ENCODE data around the gene LPCAT4. TPM values are rescaled to one million over a fixed set of nuclear protein-coding genes. Genes with fewer than 3 reads are reported as not detected.

Gene LPCAT4
- total and polyA plus RNA-seq, 9 of the 15 experiments (the other 6 are each of a cell fraction or from before 2014, with no cell fraction given) = 7.3 to 34.3 (median 14.4) TPM

DNA sequence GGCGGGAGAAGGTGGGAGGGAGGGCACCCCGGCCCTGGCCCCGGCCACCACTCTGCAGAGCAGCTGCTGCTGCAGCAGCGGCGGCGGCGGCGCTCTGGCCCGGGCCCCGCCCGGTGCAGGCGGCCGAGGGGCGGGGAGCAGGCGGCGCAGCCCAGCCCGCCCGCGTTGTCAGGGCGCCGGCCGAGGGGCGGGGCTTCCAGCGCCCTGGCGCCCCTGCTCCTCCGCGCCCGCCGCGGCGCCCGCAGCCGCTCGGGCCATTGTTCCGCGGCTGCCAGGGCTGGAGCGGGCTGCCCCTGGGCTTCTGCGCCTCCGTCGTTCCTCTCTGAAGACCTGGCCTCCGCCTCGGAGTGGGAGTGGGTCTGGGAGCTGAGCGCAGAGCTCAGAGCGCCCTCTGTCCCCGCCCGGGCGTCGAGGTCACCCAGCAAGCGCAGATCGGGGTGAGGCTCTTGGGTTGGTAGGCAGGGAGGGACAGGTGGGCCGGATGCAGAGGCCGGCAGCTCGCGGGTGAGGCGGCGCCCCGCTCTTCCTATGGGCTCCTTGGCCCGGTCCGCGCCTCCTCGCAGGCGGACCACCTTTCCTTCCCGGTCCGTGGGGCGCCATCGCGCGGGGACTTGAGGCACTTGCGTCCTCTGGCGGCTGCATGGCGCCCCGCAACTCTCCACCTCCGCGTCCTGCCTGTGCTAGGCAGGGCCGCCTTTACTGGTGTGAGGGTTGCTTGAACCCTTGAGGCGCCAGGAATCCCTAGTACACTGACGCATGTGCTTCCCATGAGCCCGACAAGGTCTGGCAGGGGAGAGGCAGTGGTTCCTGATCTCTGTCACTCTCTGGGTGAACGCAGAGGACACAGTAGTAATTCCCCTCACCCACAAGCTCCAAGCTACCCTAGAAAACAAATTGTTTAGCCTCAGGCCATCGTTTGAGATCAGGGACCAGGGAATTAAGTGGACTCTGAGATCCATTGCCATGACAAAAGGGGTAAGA is at the start of gene LPCAT4 (continued):
- TF ChIP-seq, protein P1, sequence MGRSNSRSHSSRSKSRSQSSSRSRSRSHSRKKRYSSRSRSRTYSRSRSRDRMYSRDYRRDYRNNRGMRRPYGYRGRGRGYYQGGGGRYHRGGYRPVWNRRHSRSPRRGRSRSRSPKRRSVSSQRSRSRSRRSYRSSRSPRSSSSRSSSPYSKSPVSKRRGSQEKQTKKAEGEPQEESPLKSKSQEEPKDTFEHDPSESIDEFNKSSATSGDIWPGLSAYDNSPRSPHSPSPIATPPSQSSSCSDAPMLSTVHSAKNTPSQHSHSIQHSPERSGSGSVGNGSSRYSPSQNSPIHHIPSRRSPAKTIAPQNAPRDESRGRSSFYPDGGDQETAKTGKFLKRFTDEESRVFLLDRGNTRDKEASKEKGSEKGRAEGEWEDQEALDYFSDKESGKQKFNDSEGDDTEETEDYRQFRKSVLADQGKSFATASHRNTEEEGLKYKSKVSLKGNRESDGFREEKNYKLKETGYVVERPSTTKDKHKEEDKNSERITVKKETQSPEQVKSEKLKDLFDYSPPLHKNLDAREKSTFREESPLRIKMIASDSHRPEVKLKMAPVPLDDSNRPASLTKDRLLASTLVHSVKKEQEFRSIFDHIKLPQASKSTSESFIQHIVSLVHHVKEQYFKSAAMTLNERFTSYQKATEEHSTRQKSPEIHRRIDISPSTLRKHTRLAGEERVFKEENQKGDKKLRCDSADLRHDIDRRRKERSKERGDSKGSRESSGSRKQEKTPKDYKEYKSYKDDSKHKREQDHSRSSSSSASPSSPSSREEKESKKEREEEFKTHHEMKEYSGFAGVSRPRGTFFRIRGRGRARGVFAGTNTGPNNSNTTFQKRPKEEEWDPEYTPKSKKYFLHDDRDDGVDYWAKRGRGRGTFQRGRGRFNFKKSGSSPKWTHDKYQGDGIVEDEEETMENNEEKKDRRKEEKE (IDR thresholded peaks at IDR 0.05; ENCODE audit: borderline replicate concordance in 1 of 2, control insufficient read depth in 1 of 2, low read depth in 2 of 2, low read length in 1 of 2) = no peak
- TF ChIP-seq GABPB2 (CRISPR knock-in tag; conservative IDR thresholded peaks at IDR 0.05) = no peak
- peak; percentile 52; the same call in 1 of the 2 replicates for TF ChIP-seq ZBED1 (IDR thresholded peaks at IDR 0.05)
- TF ChIP-seq, protein P2, sequence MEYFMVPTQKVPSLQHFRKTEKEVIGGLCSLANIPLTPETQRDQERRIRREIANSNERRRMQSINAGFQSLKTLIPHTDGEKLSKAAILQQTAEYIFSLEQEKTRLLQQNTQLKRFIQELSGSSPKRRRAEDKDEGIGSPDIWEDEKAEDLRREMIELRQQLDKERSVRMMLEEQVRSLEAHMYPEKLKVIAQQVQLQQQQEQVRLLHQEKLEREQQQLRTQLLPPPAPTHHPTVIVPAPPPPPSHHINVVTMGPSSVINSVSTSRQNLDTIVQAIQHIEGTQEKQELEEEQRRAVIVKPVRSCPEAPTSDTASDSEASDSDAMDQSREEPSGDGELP (CRISPR knock-in tag; IDR thresholded peaks at IDR 0.05; ENCODE audit: borderline replicate concordance) = peak; percentile 67
- TF ChIP-seq TBP (optimal IDR thresholded peaks at IDR 0.05; ENCODE audit: low read depth, low read length) = peak; percentile 36
- peak; percentile 52; the same call in 1 of the 2 replicates for TF ChIP-seq ZNF766 (CRISPR knock-in tag; conservative IDR thresholded peaks at IDR 0.05)
- TF ChIP-seq, protein P3, sequence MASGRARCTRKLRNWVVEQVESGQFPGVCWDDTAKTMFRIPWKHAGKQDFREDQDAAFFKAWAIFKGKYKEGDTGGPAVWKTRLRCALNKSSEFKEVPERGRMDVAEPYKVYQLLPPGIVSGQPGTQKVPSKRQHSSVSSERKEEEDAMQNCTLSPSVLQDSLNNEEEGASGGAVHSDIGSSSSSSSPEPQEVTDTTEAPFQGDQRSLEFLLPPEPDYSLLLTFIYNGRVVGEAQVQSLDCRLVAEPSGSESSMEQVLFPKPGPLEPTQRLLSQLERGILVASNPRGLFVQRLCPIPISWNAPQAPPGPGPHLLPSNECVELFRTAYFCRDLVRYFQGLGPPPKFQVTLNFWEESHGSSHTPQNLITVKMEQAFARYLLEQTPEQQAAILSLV (tag; IDR thresholded peaks at IDR 0.05) = no peak
- TF ChIP-seq RAD51 (IDR thresholded peaks at IDR 0.05; ENCODE audit: borderline replicate concordance, low read depth) = no peak
- no peak for TF ChIP-seq EP300 (IDR thresholded peaks at IDR 0.05; ENCODE audit: low read length)
- TF ChIP-seq, protein P4, sequence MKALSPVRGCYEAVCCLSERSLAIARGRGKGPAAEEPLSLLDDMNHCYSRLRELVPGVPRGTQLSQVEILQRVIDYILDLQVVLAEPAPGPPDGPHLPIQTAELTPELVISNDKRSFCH (CRISPR knock-in tag; IDR thresholded peaks at IDR 0.05) = no peak
- TF ChIP-seq, protein P4 (tag; IDR thresholded peaks at IDR 0.05) = 0 out of 2 replicates have a peak, but pooled peaks have one; percentile 61
- TF ChIP-seq SREBF2 (CRISPR knock-in tag; IDR thresholded peaks at IDR 0.05) = no peak
- 0 out of 2 replicates have a peak, but pooled peaks have one; percentile 17 for TF ChIP-seq GTF2F1 (IDR thresholded peaks at IDR 0.05; ENCODE audit: low read depth, low read length)
- no peak for TF ChIP-seq ZNF347 (CRISPR knock-in tag; IDR thresholded peaks at IDR 0.05; ENCODE audit: low read depth)
- TF ChIP-seq PHB (CRISPR knock-in tag; IDR thresholded peaks at IDR 0.05) = no peak
- TF ChIP-seq, protein P5, sequence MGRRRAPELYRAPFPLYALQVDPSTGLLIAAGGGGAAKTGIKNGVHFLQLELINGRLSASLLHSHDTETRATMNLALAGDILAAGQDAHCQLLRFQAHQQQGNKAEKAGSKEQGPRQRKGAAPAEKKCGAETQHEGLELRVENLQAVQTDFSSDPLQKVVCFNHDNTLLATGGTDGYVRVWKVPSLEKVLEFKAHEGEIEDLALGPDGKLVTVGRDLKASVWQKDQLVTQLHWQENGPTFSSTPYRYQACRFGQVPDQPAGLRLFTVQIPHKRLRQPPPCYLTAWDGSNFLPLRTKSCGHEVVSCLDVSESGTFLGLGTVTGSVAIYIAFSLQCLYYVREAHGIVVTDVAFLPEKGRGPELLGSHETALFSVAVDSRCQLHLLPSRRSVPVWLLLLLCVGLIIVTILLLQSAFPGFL (CRISPR knock-in tag; IDR thresholded peaks at IDR 0.05) = no peak
- peak; percentile 71 for TF ChIP-seq SP1 (CRISPR knock-in tag; IDR thresholded peaks at IDR 0.05)
- no peak for TF ChIP-seq SRSF1 (IDR thresholded peaks at IDR 0.05; ENCODE audit: low read depth, low read length)
- TF ChIP-seq, protein P6, sequence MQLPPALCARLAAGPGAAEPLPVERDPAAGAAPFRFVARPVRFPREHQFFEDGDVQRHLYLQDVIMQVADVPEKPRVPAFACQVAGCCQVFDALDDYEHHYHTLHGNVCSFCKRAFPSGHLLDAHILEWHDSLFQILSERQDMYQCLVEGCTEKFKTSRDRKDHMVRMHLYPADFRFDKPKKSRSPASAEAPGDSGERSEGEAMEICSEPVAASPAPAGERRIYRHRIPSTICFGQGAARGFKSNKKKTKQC (CRISPR knock-in tag; IDR thresholded peaks at IDR 0.05) = 0 out of 2 replicates have a peak, but pooled peaks have one; percentile 47

Data from K562 (cell line).